T-helper 1 cell treated with Interleukin-12 subunit alpha and Interleukin-12 subunit beta and Interleukin-4 antibody, amounts not matched to agents 30 ng/mL and 1 ng/mL, for 36 hours (primary cell): ENCODE measurements around the gene PID1. TPM values are rescaled to one million over a fixed set of nuclear protein-coding genes. Genes with fewer than 3 reads are reported as not detected.

Experiments
- intact Hi-C: fragments of 100-400 bp; cut with micrococcal nuclease; formaldehyde crosslinking; loops from one replicate; pipeline ENCODE4 v1.15.1; 2024
- total RNA-seq: library from RNA; stranded (reverse); gene quantifications from 2 replicates; pipeline ENCODE4 v1.2.3, GENCODE V29; 2022

PID1 gene
- total RNA-seq, 1 donor from 2014 or later: not detected

GRCh38 chr2:229170171-229170570, 100.9 kb downstream of the PID1 start:
- intact Hi-C loops: no loop called here

- intact Hi-C loops: no loop called here
These were observed 101.3 kb downstream of the PID1 start for GRCh38 chr2:229169751-229170150.

- intact Hi-C loops: no loop called here
These were observed 106.4 kb downstream of the PID1 start for GRCh38 chr2:229164545-229165249.

GRCh38 chr2:229163893-229164292, 107.2 kb downstream of the PID1 start:
- intact Hi-C loops: no loop called here

GRCh38 chr2:229162015-229162414, 109.1 kb downstream of the PID1 start:
- intact Hi-C loops: no loop called here

GRCh38 chr2:229160984-229161383, 110.1 kb downstream of the PID1 start:
- intact Hi-C loops: no loop called here

GRCh38 chr2:229160180-229160579, 110.9 kb downstream of the PID1 start:
- intact Hi-C loops: no loop called here

- intact Hi-C loops: no loop called here
These were observed 111.7 kb downstream of the PID1 start for GRCh38 chr2:229159405-229159804.

GRCh38 chr2:229154381-229154780, 116.7 kb downstream of the PID1 start:
- intact Hi-C loops: no loop called here

- intact Hi-C loops: no loop called here
These were observed 117.1 kb downstream of the PID1 start for GRCh38 chr2:229153951-229154350.

GRCh38 chr2:229153267-229153666, 117.8 kb downstream of the PID1 start:
- intact Hi-C loops: no loop called here

- intact Hi-C loops: no loop called here
These were observed 118.4 kb downstream of the PID1 start for GRCh38 chr2:229152674-229153073.

- intact Hi-C loops: no loop called here
These were observed 120.8 kb downstream of the PID1 start for GRCh38 chr2:229150317-229150716.

GRCh38 chr2:229141424-229142025, 129.6 kb downstream of the PID1 start:
- intact Hi-C loops: no loop called here

GRCh38 chr2:229137639-229138038, 133.4 kb downstream of the PID1 start:
- intact Hi-C loops: no loop called here

- intact Hi-C loops: no loop called here
These were observed 134.0 kb downstream of the PID1 start for GRCh38 chr2:229137066-229137465.

GRCh38 chr2:229133155-229133772, 137.8 kb downstream of the PID1 start:
- intact Hi-C loops: no loop called here

- intact Hi-C loops: no loop called here
These were observed 138.9 kb downstream of the PID1 start for GRCh38 chr2:229132236-229132635.

- intact Hi-C loops: no loop called here
These were observed 140.6 kb downstream of the PID1 start for GRCh38 chr2:229130522-229130921.

- intact Hi-C loops: no loop called here
These were observed 141.2 kb downstream of the PID1 start for GRCh38 chr2:229129738-229130371.

- intact Hi-C loops: no loop called here
These were observed 143.6 kb downstream of the PID1 start for GRCh38 chr2:229127471-229127870.

- intact Hi-C loops: no loop called here
These were observed 145.0 kb downstream of the PID1 start for GRCh38 chr2:229126066-229126465.
